HG03439 (cell line): ENCODE measurements around the gene LRRC58.
"Not testable (repeated sequence)": the region's sequence is repeated elsewhere in the genome, so short reads cannot be mapped to it uniquely, and the experiment has no call there.

Experiments
- ATAC-seq: cut with Tn5 transposase; IDR thresholded peaks from one replicate; pipeline ENCODE4 v1.9.1; 2021; ENCODE audit warnings: mild to moderate bottlenecking, moderate library complexity; ENCODE audit not compliant: unreplicated experiment

LRRC58 gene

GRCh38 chr3:120341658-120342346, 7.4 kb downstream of the LRRC58 start:
- ATAC-seq = no peak

DNA sequence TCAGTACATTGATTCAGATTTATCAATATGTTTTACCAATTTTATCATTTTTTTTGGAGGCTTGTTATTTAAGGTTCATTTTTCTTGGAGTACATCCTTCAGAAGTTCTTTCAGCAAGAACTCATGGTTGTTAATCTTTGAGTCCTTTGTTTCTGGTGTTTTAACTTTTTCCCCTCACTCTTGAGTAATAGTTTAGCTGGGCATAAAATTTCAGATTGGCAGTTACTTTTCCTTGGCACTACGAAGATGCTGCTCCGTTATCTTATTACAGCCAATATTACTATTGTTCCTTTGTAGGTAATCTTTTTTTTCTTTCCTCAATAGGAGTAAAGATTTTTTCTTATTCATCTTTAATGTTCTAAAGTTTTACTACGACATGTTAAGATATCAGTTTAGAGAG, 9.8 kb downstream of the LRRC58 start:
- ATAC-seq = no peak

GRCh38 chr3:120338517-120338916, 10.6 kb downstream of the LRRC58 start:
- ATAC-seq = no peak

- ATAC-seq = no peak
These were observed 16.5 kb downstream of the LRRC58 start for GRCh38 chr3:120332646-120333045.

- no peak for ATAC-seq
These were observed 18.1 kb downstream of the LRRC58 start for GRCh38 chr3:120331076-120331475.

- ATAC-seq = no peak
These were observed 22.4 kb downstream of the LRRC58 start for GRCh38 chr3:120326784-120327183.

DNA sequence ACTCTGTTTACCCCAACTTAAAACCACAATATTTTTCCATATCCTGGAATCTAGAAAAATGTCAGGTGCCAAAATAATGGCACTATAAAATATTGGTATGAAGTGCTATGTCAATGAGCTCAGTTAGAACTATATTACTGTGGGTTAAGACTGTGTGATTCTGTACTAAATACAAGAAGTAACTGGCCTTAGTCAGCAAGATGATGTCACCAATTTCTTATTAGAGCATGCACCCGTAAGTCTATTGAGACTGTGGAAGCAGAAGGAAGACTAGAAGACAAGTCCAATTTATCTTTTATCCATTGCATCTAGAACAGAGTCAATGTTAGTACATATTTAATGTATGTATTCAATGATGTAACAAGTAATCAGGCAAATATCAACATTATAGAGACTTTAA, 25.0 kb downstream of the LRRC58 start:
- ATAC-seq = no peak

GRCh38 chr3:120323761-120324160, 25.4 kb downstream of the LRRC58 start:
- ATAC-seq = not testable (repeated sequence)

DNA sequence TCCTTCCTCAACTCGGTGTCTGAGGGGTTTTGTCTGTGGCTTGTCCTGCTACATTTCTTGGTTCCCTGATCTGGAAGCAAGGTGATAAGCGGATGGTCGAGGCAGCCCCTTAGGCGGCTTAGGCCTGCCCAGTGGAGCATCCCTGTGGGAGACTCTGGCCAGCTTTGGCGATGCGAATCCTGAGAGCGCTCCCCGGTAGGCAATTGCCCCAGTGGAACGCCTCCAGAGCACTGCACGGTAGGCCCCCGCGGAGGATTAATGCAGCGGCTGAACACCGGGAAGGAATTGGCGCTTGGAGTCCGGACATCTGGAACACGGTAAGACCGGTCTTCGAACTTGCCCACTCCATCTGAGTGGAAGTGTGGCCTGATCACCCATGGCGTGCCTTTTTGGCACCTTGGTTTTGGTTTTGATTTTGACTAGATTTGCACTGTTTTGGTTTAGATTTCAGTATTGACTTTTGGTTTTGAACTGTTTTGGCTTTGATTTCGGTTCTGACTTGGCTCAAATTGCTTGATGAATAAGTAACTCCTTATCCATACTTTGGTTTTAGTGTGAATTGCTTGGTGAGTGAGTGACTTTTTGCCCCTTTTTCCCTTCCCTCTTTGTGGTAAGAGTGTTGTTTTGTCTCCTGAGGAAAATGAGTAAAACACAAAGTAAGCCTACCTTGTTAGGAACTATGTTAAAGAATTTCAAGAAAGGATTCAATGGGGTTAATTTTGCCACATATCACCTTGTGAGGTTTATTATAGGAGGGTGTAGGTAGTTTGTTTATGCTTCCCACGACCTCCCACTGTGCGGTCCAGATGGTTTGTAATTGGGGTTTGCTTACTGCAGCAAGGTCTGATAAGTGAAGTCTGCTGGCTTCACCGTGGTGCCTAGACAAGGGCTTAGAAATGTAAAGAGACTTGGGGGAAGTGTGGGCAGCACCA, 37.0 kb downstream of the LRRC58 start:
- ATAC-seq = no peak

DNA sequence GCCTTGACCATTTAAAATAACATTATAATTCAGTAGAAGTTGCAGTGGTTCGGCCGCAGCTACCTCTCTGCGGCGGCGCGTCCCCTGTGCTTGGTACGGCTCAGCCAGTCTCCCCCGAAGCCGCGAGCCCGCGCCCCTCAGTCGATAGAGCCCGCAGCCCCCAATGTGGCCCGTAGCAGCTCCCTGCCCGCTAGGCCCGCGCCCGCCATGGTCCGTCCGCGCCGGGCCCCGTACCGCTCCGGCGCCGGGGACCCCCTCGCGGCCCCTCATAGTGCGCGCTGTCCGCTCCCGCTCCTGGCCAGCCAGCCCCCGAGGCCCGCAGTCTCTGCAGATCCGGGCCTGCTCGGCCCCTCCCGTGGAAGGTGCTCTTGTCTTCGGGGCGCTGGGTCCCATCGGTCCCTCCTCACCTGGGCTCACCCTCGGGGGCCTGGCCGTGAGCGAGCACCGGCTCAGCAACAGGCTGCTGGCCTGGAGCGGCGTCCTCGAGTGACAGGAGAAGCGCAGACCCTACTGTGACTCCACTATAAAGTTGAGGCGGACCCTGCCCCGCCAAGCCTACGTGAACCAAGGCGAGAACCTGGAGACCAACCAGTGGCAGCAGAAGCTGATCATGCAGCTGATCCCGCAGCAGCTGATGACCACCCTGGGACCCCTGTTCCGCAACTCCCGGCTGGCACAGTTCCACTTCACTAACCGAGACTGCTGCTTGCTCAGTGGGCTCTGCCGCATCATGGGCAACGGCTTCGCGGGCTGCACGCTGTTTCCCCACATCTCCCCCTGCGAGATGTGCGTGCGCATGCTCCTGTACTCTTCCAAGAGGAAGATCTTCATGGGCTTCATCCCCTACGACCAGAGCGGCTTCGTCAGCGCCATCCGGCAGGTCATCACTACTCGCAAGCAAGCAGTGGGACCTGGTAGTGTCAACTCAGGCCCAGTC, 42.4 kb downstream of the LRRC58 start:
- ATAC-seq = no peak

DNA sequence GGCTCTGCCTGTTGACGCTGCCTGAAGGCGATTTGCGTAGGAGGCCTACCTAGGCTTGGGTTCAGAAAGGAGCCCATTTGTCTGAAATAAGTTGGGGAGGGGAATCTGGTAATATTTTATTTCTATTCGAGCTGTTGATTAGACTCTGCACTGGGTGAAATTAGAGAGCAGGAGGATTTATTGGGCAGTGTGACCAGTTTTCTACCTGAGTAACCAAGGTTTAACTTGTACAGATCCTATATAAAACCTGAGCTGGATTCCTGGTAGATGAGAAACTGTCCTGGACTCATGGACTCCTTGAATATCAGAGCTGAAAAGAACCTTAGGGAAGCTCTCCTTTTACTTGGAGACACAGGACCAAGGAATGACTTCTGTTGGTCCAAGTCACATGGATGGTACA, 44.5 kb downstream of the LRRC58 start:
- no peak for ATAC-seq

- ATAC-seq = no peak
These were observed 46.8 kb downstream of the LRRC58 start for GRCh38 chr3:120302361-120302760.

DNA sequence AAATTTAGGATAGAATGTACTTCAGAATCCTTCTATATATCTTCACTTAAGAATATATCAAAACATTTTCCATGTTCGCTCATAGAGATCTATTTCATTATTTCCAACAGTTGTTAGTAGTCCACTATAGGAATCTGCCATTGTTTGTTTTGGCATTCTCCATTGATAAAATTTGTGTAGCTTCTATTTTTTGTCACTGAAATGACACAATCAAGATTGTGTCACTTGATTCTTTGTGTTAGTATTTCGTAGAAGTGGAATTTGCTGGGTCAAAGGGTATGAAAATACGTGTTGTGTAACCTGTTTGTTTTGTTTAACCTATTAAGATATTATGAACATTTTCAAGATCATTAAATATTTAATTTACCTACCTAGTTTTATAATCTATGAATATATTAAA, 48.2 kb downstream of the LRRC58 start:
- ATAC-seq = no peak

DNA sequence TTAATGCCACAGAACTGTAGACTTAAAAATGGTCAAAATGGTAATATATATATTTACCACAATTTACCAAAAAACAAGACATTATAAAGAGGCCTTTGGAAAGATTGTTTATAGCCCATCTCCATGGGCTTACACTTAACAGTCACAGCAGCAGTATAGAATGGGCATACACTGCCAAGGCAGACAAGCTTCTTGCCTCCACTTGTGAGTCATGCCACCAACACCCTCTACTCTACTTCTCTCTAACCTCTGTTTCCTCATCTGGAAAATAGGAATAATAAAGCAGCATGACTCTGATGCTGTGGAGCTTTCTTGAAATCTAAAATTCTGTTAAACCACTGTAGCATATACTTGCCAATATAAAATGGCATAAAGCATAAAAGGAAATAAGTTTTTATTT, 49.8 kb downstream of the LRRC58 start:
- no peak for ATAC-seq

DNA sequence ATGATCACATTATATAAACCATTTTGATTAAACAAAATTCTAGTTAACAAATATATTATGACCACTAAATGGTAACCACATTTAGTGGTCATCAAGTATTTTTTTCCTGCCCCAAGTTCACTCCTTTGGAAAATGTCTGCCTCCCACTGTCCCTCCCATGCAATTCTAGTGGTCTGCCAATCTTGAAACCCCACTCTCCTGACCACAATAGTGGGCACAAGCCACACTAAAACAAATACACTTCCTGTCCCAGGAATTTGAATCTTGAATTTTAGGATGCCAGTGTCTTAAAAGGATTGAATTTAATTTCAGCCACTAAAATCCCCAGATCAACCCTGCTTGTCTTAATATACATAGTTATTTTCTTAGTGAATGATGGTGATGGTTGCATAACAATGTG, 50.2 kb downstream of the LRRC58 start:
- ATAC-seq = no peak

- ATAC-seq = not testable (repeated sequence)
These were observed 57.6 kb downstream of the LRRC58 start for GRCh38 chr3:120291552-120291951.

DNA sequence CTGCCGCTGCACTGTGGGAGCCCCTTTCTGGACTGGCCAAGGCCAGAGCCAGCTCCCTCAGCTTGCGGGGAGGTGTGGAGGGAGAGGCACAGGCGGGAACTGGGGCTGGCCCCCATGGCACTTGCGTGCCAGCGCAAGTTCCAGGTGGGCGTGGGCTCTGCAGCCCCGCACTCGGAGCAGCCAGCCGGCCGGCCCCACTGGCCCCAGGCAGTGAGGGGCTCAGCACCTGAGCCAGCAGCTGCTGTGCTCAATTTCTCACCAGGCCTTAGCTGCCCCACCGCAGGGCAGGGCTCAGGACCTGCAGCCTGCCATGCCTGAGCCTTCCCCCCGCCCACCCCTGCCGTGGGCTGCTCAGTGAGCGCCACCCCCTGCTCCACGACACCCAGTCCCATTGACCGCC, 59.5 kb downstream of the LRRC58 start:
- ATAC-seq = no peak

GRCh38 chr3:120286465-120286864, 62.7 kb downstream of the LRRC58 start:
- ATAC-seq = no peak

- no peak for ATAC-seq
These were observed 63.7 kb downstream of the LRRC58 start for GRCh38 chr3:120285508-120285841.

DNA sequence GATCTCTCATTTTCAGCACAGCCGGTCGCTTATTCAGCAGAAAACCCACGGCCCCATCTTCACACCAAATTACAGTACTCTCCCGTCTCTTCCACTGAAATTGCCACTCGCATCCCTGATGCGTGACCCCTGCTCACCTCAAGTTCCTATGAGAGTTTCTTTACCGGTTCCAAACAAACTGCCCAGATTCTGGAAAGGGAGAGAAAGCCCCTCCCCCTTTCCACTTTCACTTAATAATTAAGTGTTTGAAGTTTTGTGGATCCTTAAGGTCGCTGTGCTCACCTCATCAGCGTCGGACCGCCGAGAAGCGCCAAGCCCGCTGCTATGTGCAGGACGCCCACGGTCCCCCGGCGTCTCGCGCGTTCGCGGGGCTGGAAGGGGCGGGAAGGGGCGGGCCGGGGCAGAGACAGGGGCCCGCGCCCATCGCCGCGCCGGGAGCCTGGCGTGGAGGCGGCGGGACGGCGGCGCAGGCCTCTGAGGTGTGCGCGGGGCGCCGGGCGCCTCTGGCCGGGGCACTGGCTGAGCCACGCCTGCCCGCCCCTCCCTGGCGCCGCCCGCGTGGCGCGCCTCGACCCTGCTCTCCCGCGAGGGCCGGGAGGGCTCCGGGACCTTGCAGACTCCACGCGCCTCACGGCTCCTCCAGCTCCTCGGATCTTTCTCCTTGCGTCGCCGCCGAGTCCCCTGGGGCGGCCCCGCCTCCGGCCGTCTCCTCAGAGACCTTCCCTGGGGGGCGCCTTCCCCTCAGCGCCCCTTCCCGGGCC, 64.2 kb downstream of the LRRC58 start, which contains the start of gene GPR156:
Gene GPR156, minus strand, starts transcription at position 476 of the 761 bp plus-strand sequence. CDS start 41,124 bp downstream, outside the sequence.
- no peak for ATAC-seq
